ENCODE results near the gene SHC1.

- TF ChIP-seq ZNF76 (tag by site-specific recombination; IDR thresholded peaks at IDR 0.05; ENCODE audit: borderline replicate concordance, low read depth): no peak
- TF ChIP-seq SP2 (tag by site-specific recombination; IDR thresholded peaks at IDR 0.05): no peak
- TF ChIP-seq ZNF530 (tag by site-specific recombination; IDR thresholded peaks at IDR 0.05; ENCODE audit: low read depth): no peak
- no peak for TF ChIP-seq ZEB2 (tag by site-specific recombination; IDR thresholded peaks at IDR 0.05)
- TF ChIP-seq, protein P1, sequence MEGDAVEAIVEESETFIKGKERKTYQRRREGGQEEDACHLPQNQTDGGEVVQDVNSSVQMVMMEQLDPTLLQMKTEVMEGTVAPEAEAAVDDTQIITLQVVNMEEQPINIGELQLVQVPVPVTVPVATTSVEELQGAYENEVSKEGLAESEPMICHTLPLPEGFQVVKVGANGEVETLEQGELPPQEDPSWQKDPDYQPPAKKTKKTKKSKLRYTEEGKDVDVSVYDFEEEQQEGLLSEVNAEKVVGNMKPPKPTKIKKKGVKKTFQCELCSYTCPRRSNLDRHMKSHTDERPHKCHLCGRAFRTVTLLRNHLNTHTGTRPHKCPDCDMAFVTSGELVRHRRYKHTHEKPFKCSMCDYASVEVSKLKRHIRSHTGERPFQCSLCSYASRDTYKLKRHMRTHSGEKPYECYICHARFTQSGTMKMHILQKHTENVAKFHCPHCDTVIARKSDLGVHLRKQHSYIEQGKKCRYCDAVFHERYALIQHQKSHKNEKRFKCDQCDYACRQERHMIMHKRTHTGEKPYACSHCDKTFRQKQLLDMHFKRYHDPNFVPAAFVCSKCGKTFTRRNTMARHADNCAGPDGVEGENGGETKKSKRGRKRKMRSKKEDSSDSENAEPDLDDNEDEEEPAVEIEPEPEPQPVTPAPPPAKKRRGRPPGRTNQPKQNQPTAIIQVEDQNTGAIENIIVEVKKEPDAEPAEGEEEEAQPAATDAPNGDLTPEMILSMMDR (tag by site-specific recombination; IDR thresholded peaks at IDR 0.05): no peak
- no peak for TF ChIP-seq ZNF114 (tag by site-specific recombination; IDR thresholded peaks at IDR 0.05)
- TF ChIP-seq, protein P2, sequence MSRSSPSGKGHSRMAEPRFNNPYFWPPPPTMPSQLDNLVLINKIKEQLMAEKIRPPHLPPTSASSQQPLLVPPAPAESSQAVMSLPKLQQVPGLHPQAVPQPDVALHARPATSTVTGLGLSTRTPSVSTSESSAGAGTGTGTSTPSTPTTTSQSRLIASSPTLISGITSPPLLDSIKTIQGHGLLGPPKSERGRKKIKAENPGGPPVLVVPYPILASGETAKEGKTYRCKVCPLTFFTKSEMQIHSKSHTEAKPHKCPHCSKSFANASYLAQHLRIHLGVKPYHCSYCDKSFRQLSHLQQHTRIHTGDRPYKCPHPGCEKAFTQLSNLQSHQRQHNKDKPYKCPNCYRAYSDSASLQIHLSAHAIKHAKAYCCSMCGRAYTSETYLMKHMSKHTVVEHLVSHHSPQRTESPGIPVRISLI (tag by site-specific recombination; IDR thresholded peaks at IDR 0.05): no peak
- no peak for TF ChIP-seq ZSCAN16 (tag by site-specific recombination; IDR thresholded peaks at IDR 0.05)
- TF ChIP-seq ZNF16 (tag by site-specific recombination; IDR thresholded peaks at IDR 0.05; ENCODE audit: low read depth): no peak
- no peak for TF ChIP-seq ZNF23 (tag by site-specific recombination; IDR thresholded peaks at IDR 0.05; ENCODE audit: borderline replicate concordance)
- no peak for TF ChIP-seq ZNF510 (tag by site-specific recombination; IDR thresholded peaks at IDR 0.05; ENCODE audit: insufficient replicate concordance)
- TF ChIP-seq ZNF501 (tag by site-specific recombination; IDR thresholded peaks at IDR 0.05): no peak
Observed at GRCh38 chr1:154944401-154945159, 26.0 kb downstream of the SHC1 start.

Measured in HEK293 (cell line).